GM19463 (cell line): ENCODE measurements around the gene TUBGCP5.

Experiments used
- ATAC-seq: cut with Tn5 transposase; IDR thresholded peaks from one replicate; pipeline ENCODE4 v1.9.1; 2021; ENCODE audit warnings: mild to moderate bottlenecking, moderate library complexity; ENCODE audit not compliant: unreplicated experiment

Gene TUBGCP5

DNA sequence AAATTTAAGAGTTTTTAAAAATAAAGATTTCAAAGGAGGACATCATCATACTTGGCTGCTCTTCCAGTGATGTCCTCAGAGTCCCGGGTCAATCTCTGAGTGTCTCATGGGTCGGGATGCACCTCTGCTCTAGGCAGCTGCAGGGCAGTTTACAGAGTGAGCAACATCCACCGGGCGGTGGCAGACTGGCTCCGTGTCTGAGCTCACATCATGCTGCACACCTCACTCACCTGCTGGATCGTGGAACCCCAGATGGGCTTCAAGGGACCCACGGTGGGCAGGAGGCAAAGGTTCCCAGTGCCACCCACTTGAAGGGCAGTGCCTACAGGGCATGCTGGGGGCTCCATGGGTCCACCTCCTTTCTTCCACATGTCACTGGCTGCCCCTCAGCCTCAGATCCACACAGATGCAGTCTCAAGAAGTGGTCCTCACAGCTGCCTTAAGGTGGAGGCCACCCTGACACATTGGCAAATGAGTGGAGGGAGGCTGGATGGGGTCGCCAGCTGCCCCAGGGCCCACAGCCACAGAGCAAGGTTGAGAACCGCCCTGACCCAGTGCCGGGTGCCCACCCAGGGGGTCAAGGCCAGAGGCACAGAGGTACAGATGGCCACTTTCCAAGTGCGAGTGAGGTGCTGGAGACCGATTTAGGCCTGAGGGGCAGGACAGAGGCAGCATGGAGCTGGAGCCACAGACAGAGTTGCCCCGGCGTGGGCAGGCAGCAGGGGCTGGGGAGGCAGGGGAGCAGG, 84.4 kb downstream of the TUBGCP5 start:
- ATAC-seq, result no peak

DNA sequence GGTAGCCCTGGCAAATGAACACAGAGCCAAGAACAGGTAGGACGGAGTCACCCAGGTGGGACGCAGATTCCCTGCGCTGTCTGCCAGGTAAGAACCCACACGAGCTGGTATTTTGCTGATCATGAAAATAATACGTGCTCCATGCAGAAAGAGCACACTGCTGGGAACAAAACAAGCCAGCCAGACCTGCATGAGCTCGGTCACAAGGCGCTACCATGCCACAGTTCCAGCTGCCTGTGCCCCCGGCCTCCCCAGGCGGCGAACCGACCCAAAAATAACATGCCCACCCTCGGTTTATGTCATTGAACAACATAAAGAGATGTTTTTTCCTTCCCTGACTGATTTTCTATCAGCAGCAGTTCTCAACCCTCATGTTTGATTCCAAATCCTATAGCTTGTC, 85.0 kb downstream of the TUBGCP5 start:
- ATAC-seq, result no peak

DNA sequence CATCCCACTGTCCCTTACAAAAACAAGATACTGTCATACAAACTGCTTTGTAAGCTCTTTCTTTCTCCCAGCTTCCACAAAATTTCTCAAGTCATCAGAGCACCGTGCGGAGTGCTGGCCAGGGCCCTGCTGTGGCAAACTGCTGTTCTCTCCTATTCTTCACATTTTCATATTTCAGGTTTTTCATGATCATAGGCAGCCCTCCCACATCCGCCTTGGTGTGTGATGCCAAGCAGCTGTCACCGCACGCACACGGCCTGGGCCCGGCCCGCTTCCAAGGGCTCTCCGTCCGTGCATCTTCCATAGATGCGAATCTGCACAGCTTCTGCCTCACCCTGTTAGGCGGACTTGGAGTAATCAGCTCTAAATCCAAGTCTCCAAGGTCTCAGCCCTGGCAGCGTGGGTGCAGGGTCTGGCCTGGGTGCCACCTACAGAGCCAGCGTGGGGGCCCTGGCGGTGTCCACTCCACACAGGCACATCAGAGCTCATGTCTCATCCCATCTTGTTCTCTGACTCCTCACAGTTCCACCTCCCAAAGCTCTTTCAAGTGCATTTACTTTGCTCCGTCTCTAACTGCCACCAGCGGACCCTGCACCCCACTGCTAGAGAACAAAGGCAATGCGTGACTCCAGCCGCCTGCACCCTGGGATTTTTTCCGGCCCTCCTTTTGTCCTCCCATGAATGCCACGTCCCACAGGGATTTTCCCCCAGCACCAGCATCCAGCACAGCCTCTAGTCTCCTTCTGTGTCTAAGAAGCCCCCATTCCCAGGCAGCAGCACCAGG, 86.4 kb downstream of the TUBGCP5 start:
- no peak for ATAC-seq

DNA sequence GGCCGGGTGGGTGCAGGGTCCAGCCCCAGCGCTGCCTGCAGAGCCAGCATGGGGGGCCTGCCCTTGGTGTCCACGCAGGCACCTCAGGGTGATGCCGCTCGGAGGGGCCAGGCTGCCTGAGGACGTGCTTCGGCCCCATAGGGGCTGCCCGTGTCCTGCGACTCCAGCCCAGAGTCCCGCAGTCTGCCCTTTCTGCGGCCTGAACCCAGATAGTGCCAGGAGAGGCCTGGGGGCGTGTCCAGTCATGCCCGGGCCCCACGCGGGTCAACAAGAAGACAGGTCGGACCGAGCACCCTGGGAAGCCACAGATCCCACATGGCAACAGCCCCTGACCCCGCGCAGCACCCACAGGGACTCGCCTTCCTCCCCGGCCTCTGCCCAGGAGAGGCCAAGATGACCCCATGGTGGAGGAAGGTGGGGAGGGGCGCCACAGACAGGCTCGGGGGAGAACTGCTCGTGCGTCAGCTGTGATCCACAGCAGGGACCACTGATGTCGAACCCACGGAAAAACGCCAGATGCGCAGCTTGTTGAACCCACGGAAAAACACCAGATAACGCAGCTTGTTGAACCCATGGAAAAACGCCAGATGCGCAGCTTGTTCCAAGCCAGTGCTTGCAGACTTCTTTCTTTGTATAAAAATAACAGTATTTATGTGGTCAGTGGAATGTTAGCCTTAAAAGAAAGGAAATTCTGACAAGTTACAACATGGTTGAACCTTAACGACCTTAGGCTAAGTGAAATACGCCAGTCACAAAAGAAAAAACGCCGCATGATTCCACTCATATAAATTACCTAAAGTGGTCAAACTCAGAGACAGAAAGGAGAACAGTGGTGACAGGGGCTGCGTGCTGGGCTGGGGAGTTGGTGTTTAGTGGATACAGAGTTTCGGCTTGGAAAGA, 87.7 kb downstream of the TUBGCP5 start:
- ATAC-seq, result no peak

DNA sequence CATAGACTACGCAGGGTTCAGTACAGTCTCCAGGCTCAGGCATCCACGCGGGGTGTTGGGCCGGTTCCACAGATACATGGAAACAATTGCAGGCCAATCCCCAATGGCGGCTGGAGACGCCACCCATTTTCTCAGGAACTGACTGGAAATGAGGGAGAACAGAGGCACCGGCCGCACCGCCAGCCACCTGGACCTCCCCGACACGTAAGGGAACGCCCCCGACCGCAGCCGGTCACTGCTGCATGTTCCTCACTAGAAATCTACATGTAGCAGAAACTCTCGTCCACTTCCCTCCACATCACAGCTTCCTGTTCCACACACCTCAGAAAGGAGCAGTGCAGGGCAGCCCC, 88.4 kb downstream of the TUBGCP5 start:
- ATAC-seq, result no peak

DNA sequence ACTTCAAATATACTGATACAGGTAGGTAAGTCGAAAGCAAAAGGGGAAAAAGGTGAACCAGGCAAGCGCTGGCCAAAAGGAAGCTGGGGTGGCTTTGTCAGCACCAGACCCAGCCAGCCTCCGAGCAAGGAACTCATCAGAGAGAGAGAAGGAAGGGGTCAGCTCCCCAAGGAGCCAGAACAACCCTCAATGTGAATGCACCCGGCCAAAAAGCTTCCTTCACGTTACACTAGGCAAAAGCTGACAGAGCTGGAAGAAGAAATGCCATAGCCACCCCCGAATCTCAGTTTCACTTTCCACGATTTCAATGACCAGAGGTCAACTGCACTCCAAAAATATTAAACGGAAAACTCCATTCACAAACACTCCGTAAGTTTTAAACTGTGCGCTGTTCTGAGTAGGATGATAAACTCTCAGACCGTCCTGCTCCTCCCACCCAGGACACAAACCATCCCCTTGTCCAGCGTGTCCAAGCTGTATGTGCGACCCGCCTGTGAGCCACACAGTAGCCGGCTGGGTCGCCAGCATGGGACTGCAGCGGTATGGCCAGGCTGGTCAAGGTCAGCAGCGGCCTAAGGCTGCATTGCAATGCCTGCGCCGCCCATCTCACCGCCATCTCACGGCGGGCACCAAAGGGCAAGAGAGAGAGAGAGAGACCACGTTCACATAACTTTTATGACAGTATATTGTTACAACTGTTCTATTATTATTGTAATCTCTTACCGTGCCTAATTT, 88.9 kb downstream of the TUBGCP5 start:
- no peak for ATAC-seq
